ENCODE data around the gene RAB35.

The RAB35 gene

GRCh38 chr12:120101182-120101581, 15.4 kb downstream of the RAB35 start:
- no peaks in the 10 kb centered on the region for H3K27me3 ChIP-seq (ENCODE audit: control insufficient read depth, insufficient read depth, low read length)
- H3K9ac ChIP-seq (ENCODE audit: low read depth, low read length) = no peak overlapping the region
- peak overlapping the region; percentile 30 for H3K4me2 ChIP-seq (ENCODE audit: low read length)
- H3K4me1 ChIP-seq (ENCODE audit: control insufficient read depth, insufficient read depth, low read length) = peaks cover 15% of the 10 kb centered on the region
- H3K36me3 ChIP-seq (ENCODE audit: insufficient read depth, low read length) = peaks cover 53% of the 10 kb centered on the region
- H3K9me3 ChIP-seq (replicated peaks; ENCODE audit: low read length) = no peaks in the 10 kb centered on the region
- H3K4me3 ChIP-seq (ENCODE audit: low read length) = no peak overlapping the region

DNA sequence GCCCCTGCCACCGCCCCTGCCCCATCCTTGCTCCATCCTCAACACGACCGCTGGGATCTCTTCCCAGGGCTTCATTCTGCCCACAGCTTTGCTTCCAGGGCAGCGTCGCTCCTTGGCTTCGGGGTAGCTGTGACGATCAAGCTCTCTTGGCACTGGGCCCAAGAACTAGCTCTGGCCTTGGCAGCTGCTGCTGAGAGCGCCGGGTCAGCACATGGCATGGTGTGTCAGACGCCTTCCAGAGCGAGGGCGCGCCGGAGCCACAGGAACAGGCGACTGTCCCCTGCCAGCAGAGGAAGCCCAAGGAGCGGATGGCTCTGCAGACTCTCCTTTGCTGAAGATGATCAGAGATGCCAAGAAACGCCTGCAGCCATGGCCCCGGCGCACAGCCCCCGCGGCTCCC, 15.9 kb downstream of the RAB35 start:
- Histone ChIP-seq H3K36me3 (ENCODE audit: insufficient read depth, low read length) (peaks cover 55% of the 10 kb centered on the region), H3K4me2 (ENCODE audit: low read length) (peak overlapping the region; percentile 30), H3K4me1 (ENCODE audit: control insufficient read depth, insufficient read depth, low read length) (peaks cover 15% of the 10 kb centered on the region), H3K27me3 (ENCODE audit: control insufficient read depth, insufficient read depth, low read length) (no peaks in the 10 kb centered on the region), H3K4me3 (ENCODE audit: low read length) (no peak overlapping the region), H3K9me3 (replicated peaks; ENCODE audit: low read length) (no peaks in the 10 kb centered on the region), H3K9ac (ENCODE audit: low read depth, low read length) (no peak overlapping the region)

GRCh38 chr12:120099738-120100137, 16.8 kb downstream of the RAB35 start:
- H3K4me3 ChIP-seq (ENCODE audit: low read length) = no peak overlapping the region
- H3K4me1 ChIP-seq (ENCODE audit: control insufficient read depth, insufficient read depth, low read length) = peaks cover 15% of the 10 kb centered on the region
- H3K27me3 ChIP-seq (ENCODE audit: control insufficient read depth, insufficient read depth, low read length) = no peaks in the 10 kb centered on the region
- no peak overlapping the region for H3K9ac ChIP-seq (ENCODE audit: low read depth, low read length)
- H3K9me3 ChIP-seq (replicated peaks; ENCODE audit: low read length) = no peaks in the 10 kb centered on the region
- H3K36me3 ChIP-seq (ENCODE audit: insufficient read depth, low read length) = peaks cover 54% of the 10 kb centered on the region
- H3K4me2 ChIP-seq (ENCODE audit: low read length) = no peak overlapping the region

DNA sequence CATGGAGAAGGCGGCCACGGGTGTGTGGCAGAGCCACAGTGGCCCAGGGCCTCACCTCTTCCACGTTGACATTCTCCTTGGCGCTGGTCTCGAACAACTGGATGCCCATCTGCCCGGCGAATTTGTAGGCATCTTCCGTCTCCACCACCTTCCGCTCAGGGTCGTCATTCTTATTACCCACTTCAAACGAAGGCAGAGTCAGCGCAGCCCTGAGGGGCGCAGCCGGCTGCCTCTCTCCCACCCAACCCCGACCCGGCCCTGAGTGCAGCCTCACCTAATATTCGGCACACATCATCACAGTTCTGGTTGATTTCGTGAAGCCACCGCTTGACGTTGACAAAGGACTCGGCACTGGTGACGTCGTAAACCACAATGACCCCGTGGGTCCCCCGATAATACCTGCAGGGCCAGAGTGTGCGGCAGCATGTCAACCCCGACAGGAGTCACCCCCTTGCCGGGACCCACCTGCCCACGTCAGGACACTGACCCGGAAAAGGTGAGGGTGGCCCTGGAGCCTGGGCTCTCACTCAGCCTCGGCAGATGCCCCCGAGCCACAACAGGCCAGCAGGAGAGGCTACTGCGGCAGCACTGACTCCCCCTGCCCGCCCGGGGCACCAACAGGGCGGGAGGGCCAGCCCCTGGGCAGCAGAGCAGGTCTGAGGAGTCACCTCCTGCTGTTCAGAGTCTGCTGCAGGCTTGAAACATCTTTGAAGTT, 17.6 kb downstream of the RAB35 start:
- Histone ChIP-seq H3K9me3 (replicated peaks; ENCODE audit: low read length) (no peaks in the 10 kb centered on the region), H3K4me2 (ENCODE audit: low read length) (no peak overlapping the region), H3K9ac (ENCODE audit: low read depth, low read length) (no peak overlapping the region), H3K36me3 (ENCODE audit: insufficient read depth, low read length) (peaks cover 53% of the 10 kb centered on the region), H3K4me1 (ENCODE audit: control insufficient read depth, insufficient read depth, low read length) (peaks cover 15% of the 10 kb centered on the region), H3K4me3 (ENCODE audit: low read length) (no peak overlapping the region), H3K27me3 (ENCODE audit: control insufficient read depth, insufficient read depth, low read length) (no peaks in the 10 kb centered on the region)

GRCh38 chr12:120096671-120097202, 19.8 kb downstream of the RAB35 start:
- Histone ChIP-seq H3K9ac (ENCODE audit: low read depth, low read length) (no peak overlapping the region), H3K27me3 (ENCODE audit: control insufficient read depth, insufficient read depth, low read length) (no peaks in the 10 kb centered on the region), H3K4me1 (ENCODE audit: control insufficient read depth, insufficient read depth, low read length) (peaks cover 15% of the 10 kb centered on the region), H3K36me3 (ENCODE audit: insufficient read depth, low read length) (peaks cover 54% of the 10 kb centered on the region), H3K9me3 (replicated peaks; ENCODE audit: low read length) (no peaks in the 10 kb centered on the region), H3K4me2 (ENCODE audit: low read length) (no peak overlapping the region), H3K4me3 (ENCODE audit: low read length) (no peak overlapping the region)

DNA sequence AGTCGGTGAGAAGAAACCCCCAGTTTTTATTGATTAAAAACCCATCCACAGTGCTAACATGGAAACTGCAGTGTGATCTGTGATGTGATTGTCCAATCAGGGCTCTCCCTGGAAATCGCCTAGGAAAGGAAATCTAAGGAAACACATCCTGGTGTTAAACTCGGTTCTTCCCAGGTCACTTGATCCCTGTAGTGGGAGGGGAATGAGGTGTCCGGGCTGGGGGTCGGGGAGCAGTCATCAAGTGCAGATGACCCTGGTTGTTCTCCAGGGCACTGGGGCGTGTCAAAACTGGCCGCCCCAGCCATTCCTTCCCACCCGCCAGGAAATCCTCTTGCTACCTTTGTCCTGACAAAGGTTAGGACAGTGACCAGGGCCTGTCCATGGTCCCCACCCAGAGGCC, 20.8 kb downstream of the RAB35 start:
- H3K4me1 ChIP-seq (ENCODE audit: control insufficient read depth, insufficient read depth, low read length) = peaks cover 5% of the 10 kb centered on the region
- H3K4me2 ChIP-seq (ENCODE audit: low read length) = no peak overlapping the region
- H3K9me3 ChIP-seq (replicated peaks; ENCODE audit: low read length) = no peaks in the 10 kb centered on the region
- H3K9ac ChIP-seq (ENCODE audit: low read depth, low read length) = no peak overlapping the region
- H3K4me3 ChIP-seq (ENCODE audit: low read length) = no peak overlapping the region
- peaks cover 58% of the 10 kb centered on the region for H3K36me3 ChIP-seq (ENCODE audit: insufficient read depth, low read length)
- H3K27me3 ChIP-seq (ENCODE audit: control insufficient read depth, insufficient read depth, low read length) = no peaks in the 10 kb centered on the region

GRCh38 chr12:120095331-120095730, 21.2 kb downstream of the RAB35 start:
- H3K27me3 ChIP-seq (ENCODE audit: control insufficient read depth, insufficient read depth, low read length) = no peaks in the 10 kb centered on the region
- no peak overlapping the region for H3K9ac ChIP-seq (ENCODE audit: low read depth, low read length)
- peaks cover 58% of the 10 kb centered on the region for H3K36me3 ChIP-seq (ENCODE audit: insufficient read depth, low read length)
- H3K4me1 ChIP-seq (ENCODE audit: control insufficient read depth, insufficient read depth, low read length) = peaks cover 1% of the 10 kb centered on the region
- no peak overlapping the region for H3K4me2 ChIP-seq (ENCODE audit: low read length)
- no peaks in the 10 kb centered on the region for H3K9me3 ChIP-seq (replicated peaks; ENCODE audit: low read length)
- H3K4me3 ChIP-seq (ENCODE audit: low read length) = no peak overlapping the region

DNA sequence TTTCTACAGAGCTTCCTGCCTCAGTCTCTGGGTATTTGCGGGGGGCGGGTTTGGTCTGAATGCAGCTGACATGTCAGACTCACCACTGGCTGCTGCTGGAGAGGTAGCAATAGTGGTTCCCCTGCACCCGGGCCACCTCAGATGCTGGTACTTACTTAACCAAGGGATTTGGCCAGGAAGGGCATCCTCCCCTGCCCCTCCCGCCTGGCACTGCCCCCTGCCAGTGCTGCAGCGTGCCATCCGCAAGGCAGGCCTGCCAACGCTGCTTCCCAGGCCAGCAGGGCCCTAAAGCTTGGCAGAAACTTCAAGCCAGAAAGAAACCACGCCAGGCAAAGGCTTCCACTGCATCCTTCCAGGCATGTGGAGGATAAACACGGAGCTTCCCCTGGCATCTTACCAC, 22.1 kb downstream of the RAB35 start:
- no peak overlapping the region for H3K9ac ChIP-seq (ENCODE audit: low read depth, low read length)
- peaks cover 58% of the 10 kb centered on the region for H3K36me3 ChIP-seq (ENCODE audit: insufficient read depth, low read length)
- no peak overlapping the region for H3K4me3 ChIP-seq (ENCODE audit: low read length)
- no peaks in the 10 kb centered on the region for H3K9me3 ChIP-seq (replicated peaks; ENCODE audit: low read length)
- no peaks in the 10 kb centered on the region for H3K27me3 ChIP-seq (ENCODE audit: control insufficient read depth, insufficient read depth, low read length)
- no peak overlapping the region for H3K4me2 ChIP-seq (ENCODE audit: low read length)
- no peaks in the 10 kb centered on the region for H3K4me1 ChIP-seq (ENCODE audit: control insufficient read depth, insufficient read depth, low read length)

GRCh38 chr12:120093592-120094355, 22.8 kb downstream of the RAB35 start:
- Histone ChIP-seq H3K27me3 (ENCODE audit: control insufficient read depth, insufficient read depth, low read length) (no peaks in the 10 kb centered on the region), H3K36me3 (ENCODE audit: insufficient read depth, low read length) (peaks cover 52% of the 10 kb centered on the region), H3K4me3 (ENCODE audit: low read length) (no peak overlapping the region), H3K9me3 (replicated peaks; ENCODE audit: low read length) (no peaks in the 10 kb centered on the region), H3K4me2 (ENCODE audit: low read length) (no peak overlapping the region), H3K9ac (ENCODE audit: low read depth, low read length) (no peak overlapping the region), H3K4me1 (ENCODE audit: control insufficient read depth, insufficient read depth, low read length) (no peaks in the 10 kb centered on the region)

DNA sequence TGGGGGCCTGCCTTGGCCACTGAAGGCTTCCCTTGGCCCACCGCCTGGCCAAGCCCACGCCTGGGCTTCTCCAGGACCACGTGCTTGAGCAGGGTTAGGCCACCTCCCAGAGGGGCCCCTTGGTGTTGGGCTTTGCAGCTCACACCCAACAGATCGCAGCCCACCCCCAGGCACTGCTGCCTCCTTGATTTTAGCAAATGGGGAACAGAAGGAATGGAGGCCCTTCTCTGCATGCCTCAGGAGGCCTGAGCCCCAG, 23.3 kb downstream of the RAB35 start:
- H3K36me3 ChIP-seq (ENCODE audit: insufficient read depth, low read length) = peaks cover 46% of the 10 kb centered on the region
- H3K27me3 ChIP-seq (ENCODE audit: control insufficient read depth, insufficient read depth, low read length) = no peaks in the 10 kb centered on the region
- no peaks in the 10 kb centered on the region for H3K9me3 ChIP-seq (replicated peaks; ENCODE audit: low read length)
- no peak overlapping the region for H3K4me3 ChIP-seq (ENCODE audit: low read length)
- H3K9ac ChIP-seq (ENCODE audit: low read depth, low read length) = no peak overlapping the region
- no peak overlapping the region for H3K4me2 ChIP-seq (ENCODE audit: low read length)
- H3K4me1 ChIP-seq (ENCODE audit: control insufficient read depth, insufficient read depth, low read length) = no peaks in the 10 kb centered on the region

DNA sequence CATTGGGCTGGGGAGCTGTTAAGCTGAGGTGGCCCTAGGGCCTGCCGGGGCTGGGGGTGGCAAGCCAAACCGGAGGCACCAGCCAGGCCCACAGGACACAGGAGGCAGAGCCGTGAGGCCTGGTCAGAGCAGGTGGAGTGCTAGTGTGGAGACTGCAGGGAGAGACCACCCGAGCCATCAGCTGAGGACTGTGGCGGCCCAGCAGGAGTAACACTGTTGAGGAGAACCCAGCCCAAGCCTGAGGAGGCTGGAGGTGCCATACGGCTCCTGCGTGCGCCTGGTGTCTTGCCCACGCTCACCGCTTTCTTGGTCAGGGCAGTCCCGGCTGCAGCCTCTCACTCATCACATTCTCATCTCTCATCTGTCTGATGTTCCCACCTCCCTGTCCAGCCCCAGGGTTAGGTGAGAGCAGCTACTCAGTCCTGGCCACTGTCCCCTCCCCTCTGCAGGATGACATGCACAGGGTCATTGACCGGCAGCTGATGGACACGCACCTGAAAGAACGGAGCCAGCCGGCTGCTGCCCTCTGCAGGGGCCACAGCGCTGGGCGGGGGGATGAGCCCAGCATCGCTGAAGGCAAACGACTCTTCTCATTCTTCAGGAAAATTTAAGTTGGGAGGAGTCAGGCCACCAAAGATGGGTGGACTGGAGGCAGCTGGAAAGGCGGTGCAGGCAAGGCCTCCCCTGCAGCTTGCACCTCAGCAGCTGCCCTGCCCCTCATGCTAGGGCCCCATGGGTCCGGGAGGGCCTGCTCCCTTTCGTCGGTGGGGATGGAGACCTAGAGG, 23.8 kb downstream of the RAB35 start:
- H3K27me3 ChIP-seq (ENCODE audit: control insufficient read depth, insufficient read depth, low read length) = no peaks in the 10 kb centered on the region
- H3K4me3 ChIP-seq (ENCODE audit: low read length) = no peak overlapping the region
- H3K9ac ChIP-seq (ENCODE audit: low read depth, low read length) = no peak overlapping the region
- H3K4me2 ChIP-seq (ENCODE audit: low read length) = no peak overlapping the region
- H3K9me3 ChIP-seq (replicated peaks; ENCODE audit: low read length) = no peaks in the 10 kb centered on the region
- peaks cover 44% of the 10 kb centered on the region for H3K36me3 ChIP-seq (ENCODE audit: insufficient read depth, low read length)
- H3K4me1 ChIP-seq (ENCODE audit: control insufficient read depth, insufficient read depth, low read length) = no peaks in the 10 kb centered on the region

All from skeletal muscle satellite cell (primary cell).